ENCODE results near the gene ZC3H12D. TPM values are rescaled to one million over a fixed set of nuclear protein-coding genes. Genes with fewer than 3 reads are reported as not detected.

Gene ZC3H12D
- total and polyA plus RNA-seq, 9 of the 15 experiments (the other 6 are each of a cell fraction or from before 2014, with no cell fraction given) = 0.04 to 0.27 (median 0.05) TPM; not detected in 3

DNA sequence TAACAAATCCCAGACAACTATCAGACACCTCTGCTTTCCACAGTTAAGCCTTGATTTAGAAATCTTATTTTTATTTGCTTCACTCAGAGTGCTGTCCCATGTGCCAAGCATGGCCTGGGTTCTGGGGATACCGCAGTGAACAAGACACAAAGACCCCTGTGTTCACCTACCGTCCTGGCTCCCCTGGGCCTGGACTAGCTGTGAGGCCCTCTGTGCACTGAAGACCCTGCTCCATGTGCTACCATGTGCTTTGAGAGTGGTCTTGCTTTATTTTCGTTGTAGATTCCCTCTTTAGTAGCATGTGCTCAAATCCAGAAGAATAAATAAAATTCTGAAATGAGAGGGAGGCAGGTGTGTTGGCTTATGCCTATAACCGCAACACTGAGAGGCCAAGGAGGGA, 62.2 kb downstream of the ZC3H12D start (continued):
- TF ChIP-seq BMI1 (IDR thresholded peaks at IDR 0.05; ENCODE audit: low read length) (peak; percentile 37; the same call in 1 of the 2 replicates), ZNF140 (CRISPR knock-in tag; IDR thresholded peaks at IDR 0.05) (no peak), TFE3 (CRISPR knock-in tag; IDR thresholded peaks at IDR 0.05) (no peak), CBX8 (IDR thresholded peaks at IDR 0.05; ENCODE audit: borderline replicate concordance, extremely low read depth, low read depth, low read length, poor library complexity, severe bottlenecking) (peak; percentile 98), ZNF586 (CRISPR knock-in tag; conservative IDR thresholded peaks at IDR 0.05) (no peak)

- Histone ChIP-seq H3K9ac (ENCODE audit: insufficient read depth in 1 of 2, low read depth in 2 of 2, low read length in 2 of 2) (no peak overlapping the region), H3K36me3 (ENCODE audit: control insufficient read depth, insufficient read depth, low read length) (no peaks in the 10 kb centered on the region), H3K27ac (ENCODE audit: extremely low read depth, low read depth, low read length) (no peak overlapping the region), H3K4me1 (replicated peaks in 1 of 2; ENCODE audit: control insufficient read depth in 2 of 2, insufficient read depth in 2 of 2, low read length in 2 of 2) (no peaks in the 10 kb centered on the region), H4K20me1 (replicated peaks; ENCODE audit: control insufficient read depth, insufficient read depth, low read length) (0 out of 2 replicates have a peak, but pooled peaks cover 3% of the 10 kb centered on the region), H3K9me1 (ENCODE audit: control insufficient read depth, insufficient read depth, low read length) (no peaks in the 10 kb centered on the region), H3K4me3 (no peak overlapping the region), H2AFZ (ENCODE audit: low read depth, low read length) (no peak overlapping the region), H3K9me3 (replicated peaks; ENCODE audit: control insufficient read depth, insufficient read depth, low read depth, low read length) (no peaks in the 10 kb centered on the region), H3K79me2 (ENCODE audit: control insufficient read depth, insufficient read depth, low read length) (no peaks in the 10 kb centered on the region), H3K4me2 (ENCODE audit: insufficient read depth, low read length) (no peak overlapping the region), H3K27me3 (ENCODE audit: control insufficient read depth in 2 of 2, insufficient read depth in 2 of 2, low read length in 2 of 2) (peaks cover 29 to 49% of the 10 kb centered on the region in 2 experiments)
- CTCF ChIA-PET (ENCODE audit: low intra/inter-chr PET ratio) = no interaction called here
- no TSS peak for BruUV-seq (replicated peaks)
- no peak for DNase-seq (ENCODE audit: extremely low read depth in 1 of 4, low spot score in 3 of 4)
- 3% methylated on average over 5 of the region's 5 CpGs for WGBS (ENCODE audit: insufficient coverage, low coverage, missing lambda C conversion rate)
- FAIRE-seq = no peak
- intact Hi-C loops (cut with micrococcal nuclease) (no loop called here), in situ Hi-C loops (cut with MboI) (no loop called here)
- POLR2A ChIA-PET = interaction anchor here (0.8 to 1.4 kb wide), 3 partner anchors 10 to 345 kb away, joined by 3 to 4 read pairs (median 3); no protein-coding TSS in a partner anchor
- no peak for ATAC-seq
- TF ChIP-seq, protein P1, sequence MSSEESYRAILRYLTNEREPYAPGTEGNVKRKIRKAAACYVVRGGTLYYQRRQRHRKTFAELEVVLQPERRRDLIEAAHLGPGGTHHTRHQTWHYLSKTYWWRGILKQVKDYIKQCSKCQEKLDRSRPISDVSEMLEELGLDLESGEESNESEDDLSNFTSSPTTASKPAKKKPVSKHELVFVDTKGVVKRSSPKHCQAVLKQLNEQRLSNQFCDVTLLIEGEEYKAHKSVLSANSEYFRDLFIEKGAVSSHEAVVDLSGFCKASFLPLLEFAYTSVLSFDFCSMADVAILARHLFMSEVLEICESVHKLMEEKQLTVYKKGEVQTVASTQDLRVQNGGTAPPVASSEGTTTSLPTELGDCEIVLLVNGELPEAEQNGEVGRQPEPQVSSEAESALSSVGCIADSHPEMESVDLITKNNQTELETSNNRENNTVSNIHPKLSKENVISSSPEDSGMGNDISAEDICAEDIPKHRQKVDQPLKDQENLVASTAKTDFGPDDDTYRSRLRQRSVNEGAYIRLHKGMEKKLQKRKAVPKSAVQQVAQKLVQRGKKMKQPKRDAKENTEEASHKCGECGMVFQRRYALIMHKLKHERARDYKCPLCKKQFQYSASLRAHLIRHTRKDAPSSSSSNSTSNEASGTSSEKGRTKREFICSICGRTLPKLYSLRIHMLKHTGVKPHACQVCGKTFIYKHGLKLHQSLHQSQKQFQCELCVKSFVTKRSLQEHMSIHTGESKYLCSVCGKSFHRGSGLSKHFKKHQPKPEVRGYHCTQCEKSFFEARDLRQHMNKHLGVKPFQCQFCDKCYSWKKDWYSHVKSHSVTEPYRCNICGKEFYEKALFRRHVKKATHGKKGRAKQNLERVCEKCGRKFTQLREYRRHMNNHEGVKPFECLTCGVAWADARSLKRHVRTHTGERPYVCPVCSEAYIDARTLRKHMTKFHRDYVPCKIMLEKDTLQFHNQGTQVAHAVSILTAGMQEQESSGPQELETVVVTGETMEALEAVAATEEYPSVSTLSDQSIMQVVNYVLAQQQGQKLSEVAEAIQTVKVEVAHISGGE (CRISPR knock-in tag; IDR thresholded peaks at IDR 0.05) = no peak
- TF ChIP-seq, protein P2, sequence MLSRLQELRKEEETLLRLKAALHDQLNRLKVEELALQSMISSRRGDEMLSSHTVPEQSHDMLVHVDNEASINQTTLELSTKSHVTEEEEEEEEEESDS (CRISPR knock-in tag; IDR thresholded peaks at IDR 0.05) = no peak
- TF ChIP-seq TBL1XR1 (IDR thresholded peaks at IDR 0.05; ENCODE audit: low read length in 2 of 2) (no peak), L3MBTL2 (IDR thresholded peaks at IDR 0.05) (no peak), RBM15 (IDR thresholded peaks at IDR 0.05; ENCODE audit: insufficient read depth, low read length) (no peak), GATAD2B (IDR thresholded peaks at IDR 0.05; ENCODE audit: borderline replicate concordance) (no peak), ZNF395 (CRISPR knock-in tag; IDR thresholded peaks at IDR 0.05) (no peak)
Measured at GRCh38 chr6:149421132-149421531, 63.7 kb downstream of the ZC3H12D start.

All from K562 (cell line).